Measurements from ENCODE around the gene TEPSIN. TPM values are rescaled to one million over a fixed set of nuclear protein-coding genes. Genes with fewer than 3 reads are reported as not detected.

Gene TEPSIN, protein sequence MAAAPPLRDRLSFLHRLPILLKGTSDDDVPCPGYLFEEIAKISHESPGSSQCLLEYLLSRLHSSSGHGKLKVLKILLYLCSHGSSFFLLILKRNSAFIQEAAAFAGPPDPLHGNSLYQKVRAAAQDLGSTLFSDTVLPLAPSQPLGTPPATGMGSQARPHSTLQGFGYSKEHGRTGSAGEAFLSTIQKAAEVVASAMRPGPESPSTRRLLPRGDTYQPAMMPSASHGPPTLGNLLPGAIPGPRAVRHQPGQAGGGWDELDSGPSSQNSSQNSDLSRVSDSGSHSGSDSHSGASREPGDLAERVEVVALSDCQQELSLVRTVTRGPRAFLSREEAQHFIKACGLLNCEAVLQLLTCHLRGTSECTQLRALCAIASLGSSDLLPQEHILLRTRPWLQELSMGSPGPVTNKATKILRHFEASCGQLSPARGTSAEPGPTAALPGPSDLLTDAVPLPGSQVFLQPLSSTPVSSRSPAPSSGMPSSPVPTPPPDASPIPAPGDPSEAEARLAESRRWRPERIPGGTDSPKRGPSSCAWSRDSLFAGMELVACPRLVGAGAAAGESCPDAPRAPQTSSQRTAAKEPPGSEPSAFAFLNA
- total RNA-seq (10 to 100 TPM in 5 of 9 donors, 1 to 10 TPM in 4; 6.8 to 16.0 (median 10.2) TPM), polyA plus RNA-seq (10 to 100 TPM; 12.4 to 14.4 TPM)
- long read RNA-seq, donor 1, partial matches to known transcripts = 2 of 9 reads
- long read RNA-seq, donor 1, other reads (novel, unspliced or antisense) = 6 of 9 reads
- long read RNA-seq, donor 2, partial matches to known transcripts = 0 of 1 reads
- long read RNA-seq, donor 2, other reads (novel, unspliced or antisense) = 0 of 1 reads
- long read RNA-seq, donor 3, partial matches to known transcripts = 1 of 4 reads
- long read RNA-seq, donor 3, other reads (novel, unspliced or antisense) = 3 of 4 reads

DNA sequence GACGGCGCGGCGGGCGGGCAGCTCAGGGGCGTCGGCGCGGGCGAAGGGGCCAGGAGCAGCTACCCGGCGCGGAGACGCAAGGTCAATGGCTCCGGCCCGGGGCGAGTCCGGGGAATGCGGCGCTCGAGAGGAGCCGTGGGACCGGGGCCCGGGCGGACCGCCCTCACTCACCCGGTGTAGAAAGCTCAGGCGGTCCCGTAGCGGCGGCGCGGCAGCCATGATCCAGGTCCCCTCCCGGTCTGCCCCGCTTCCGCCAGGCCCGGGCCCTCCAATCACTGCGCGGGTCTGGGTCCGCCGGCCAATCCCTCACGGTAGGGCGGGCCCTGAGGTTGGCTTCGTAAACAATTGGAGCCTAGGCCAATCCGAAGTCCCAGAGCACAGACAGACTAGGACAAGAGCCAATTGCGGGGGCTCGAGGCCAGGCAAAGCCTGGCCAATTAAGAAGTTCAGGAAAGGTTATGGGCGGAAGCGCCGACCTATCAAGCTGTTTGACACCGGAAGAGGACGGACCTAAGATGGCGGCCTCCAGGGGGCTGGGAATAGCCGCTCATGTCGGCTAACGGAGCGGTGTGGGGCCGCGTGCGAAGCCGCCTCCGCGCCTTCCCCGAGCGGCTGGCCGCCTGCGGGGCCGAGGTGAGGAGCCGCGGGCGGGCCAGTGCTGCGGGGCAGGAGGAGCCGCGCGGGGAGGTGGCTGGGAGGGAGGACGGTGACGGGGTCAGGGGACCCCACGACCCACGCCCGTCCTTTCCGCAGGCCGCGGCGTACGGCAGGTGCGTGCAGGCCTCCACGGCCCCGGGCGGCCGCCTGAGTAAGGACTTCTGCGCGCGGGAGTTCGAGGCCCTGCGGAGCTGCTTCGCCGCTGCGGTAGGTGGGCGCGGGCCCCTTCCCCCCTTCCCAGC lies at the start of gene TEPSIN, which contains the start of gene NDUFAF8:
Gene TEPSIN, minus strand, starts transcription at position 241 of the 899 bp plus-strand sequence. Its CDS starts 22 bp downstream, at position 219.
Gene NDUFAF8, plus strand, starts transcription at position 504 of the 899 bp plus-strand sequence. Its CDS starts 46 bp downstream, at position 550.
- 0 to 1% (median 0%) methylated on average over 35 to 100 of the region's 100 CpGs for WGBS, 4 donors
- DNase-seq (peak; percentile 97 to 98 (median 98)), ATAC-seq (peak; percentile 97 to 99 (median 98))
- intact Hi-C loops (cut with DNase I) = loop anchor here in 1 of 10 donors (10.0 kb wide), 1 partner anchor 224 kb away; no protein-coding TSS in a partner anchor
- no peaks in the 10 kb centered on the region for H3K27me3 ChIP-seq
- peak within 1 kb of the TSS; percentile 82 to 100 (median 92) for H3K4me3 ChIP-seq
- peaks cover 0 to 18% (median 0%) of the 10 kb centered on the region in 9 donors for H3K36me3 ChIP-seq
- TF ChIP-seq POLR2A (IDR thresholded peaks at IDR 0.05) = peak in 1 of 2 donors; percentile 69
- TF ChIP-seq, protein P1, sequence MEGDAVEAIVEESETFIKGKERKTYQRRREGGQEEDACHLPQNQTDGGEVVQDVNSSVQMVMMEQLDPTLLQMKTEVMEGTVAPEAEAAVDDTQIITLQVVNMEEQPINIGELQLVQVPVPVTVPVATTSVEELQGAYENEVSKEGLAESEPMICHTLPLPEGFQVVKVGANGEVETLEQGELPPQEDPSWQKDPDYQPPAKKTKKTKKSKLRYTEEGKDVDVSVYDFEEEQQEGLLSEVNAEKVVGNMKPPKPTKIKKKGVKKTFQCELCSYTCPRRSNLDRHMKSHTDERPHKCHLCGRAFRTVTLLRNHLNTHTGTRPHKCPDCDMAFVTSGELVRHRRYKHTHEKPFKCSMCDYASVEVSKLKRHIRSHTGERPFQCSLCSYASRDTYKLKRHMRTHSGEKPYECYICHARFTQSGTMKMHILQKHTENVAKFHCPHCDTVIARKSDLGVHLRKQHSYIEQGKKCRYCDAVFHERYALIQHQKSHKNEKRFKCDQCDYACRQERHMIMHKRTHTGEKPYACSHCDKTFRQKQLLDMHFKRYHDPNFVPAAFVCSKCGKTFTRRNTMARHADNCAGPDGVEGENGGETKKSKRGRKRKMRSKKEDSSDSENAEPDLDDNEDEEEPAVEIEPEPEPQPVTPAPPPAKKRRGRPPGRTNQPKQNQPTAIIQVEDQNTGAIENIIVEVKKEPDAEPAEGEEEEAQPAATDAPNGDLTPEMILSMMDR (IDR thresholded peaks at IDR 0.05) = peak in 2 of 12 donors; percentile 6 to 28
- H3K4me1 ChIP-seq = peaks cover 5 to 39% (median 25%) of the 10 kb centered on the region in 12 donors
- peak within 1 kb of the TSS; percentile 43 to 93 (median 86) for H3K27ac ChIP-seq
- H3K9me3 ChIP-seq = no peaks in the 10 kb centered on the region

DNA sequence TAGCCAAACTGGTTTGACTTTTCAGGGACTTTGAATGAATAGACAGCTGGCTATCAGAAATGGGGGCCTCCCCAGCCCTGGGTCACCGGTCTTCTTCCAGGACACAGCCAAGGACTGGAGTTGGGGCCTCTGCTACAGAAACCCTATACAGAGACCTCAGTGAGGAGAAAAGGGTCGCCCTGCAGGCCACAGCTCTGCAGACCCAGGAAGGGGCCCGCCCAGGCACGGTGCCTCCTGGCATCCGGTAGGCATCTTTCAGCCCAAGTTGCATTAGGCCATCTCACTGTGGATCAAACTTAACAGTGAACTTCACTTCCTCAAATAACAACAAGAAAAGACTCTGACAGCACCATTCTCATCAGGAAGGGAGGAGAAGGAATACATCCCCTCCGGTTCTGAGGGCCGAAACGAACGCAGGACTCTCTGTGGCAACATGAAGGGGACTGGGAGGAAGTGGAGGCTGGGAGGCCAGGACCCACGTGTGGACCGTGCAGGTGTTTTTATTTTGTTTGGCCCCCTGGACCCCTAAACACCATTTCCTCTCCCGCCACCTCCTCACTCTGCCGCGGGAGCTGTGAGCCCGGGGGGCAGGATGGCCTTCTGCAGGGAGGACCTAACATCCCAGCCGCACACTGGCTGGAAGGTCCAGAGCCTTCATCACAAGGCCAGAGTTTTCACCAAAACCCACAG lies 49.0 kb upstream of the TEPSIN start:
- DNase-seq (peak in 1 of 5 donors; percentile 40), ATAC-seq (no peak)
- TF ChIP-seq, protein P1 (IDR thresholded peaks at IDR 0.05) = no peak
- TF ChIP-seq POLR2A (IDR thresholded peaks at IDR 0.05) = no peak
- intact Hi-C loops (cut with DNase I) = no loop called here
- Histone ChIP-seq H3K4me1 (peaks cover 4 to 80% (median 40%) of the 10 kb centered on the region in 12 donors), H3K9me3 (no peaks in the 10 kb centered on the region), H3K27me3 (no peaks in the 10 kb centered on the region), H3K36me3 (peaks cover 0 to 40% (median 13%) of the 10 kb centered on the region in 9 donors), H3K4me3 (no peak overlapping the region), H3K27ac (peak overlapping the region in 5 of 12 donors; percentile 9 to 94 (median 36))
- WGBS, 4 donors = 72 to 78% (median 75%) methylated on average over 15 to 16 of the region's 16 CpGs

DNA sequence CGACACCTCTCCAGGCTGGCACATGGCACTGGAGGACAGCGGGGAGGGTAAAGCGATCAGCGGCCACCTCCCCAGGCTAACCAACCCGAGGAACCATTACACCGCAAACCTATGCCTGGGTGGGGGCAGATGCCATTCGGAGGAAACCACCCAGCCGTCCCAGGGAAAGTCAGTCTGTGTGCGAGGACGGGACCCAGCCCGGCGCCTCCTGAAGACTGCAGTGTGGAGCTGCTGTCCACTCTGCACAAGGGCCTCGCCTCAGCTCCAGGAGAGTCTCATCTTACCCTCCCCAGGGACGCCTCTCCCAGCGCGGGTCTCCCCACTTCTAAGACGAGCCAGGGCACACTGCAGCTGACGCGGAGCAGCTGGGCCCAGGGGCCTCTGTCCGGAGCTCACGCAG lies 48.3 kb upstream of the TEPSIN start:
- no peak overlapping the region for H3K4me3 ChIP-seq
- TF ChIP-seq, protein P1 (IDR thresholded peaks at IDR 0.05) = no peak
- no peak for TF ChIP-seq POLR2A (IDR thresholded peaks at IDR 0.05)
- peaks cover 4 to 73% (median 34%) of the 10 kb centered on the region in 12 donors for H3K4me1 ChIP-seq
- intact Hi-C loops (cut with DNase I) = no loop called here
- H3K27me3 ChIP-seq = no peaks in the 10 kb centered on the region
- H3K36me3 ChIP-seq = peaks cover 0 to 47% (median 16%) of the 10 kb centered on the region in 9 donors
- ATAC-seq (no peak), DNase-seq (peak in 1 of 5 donors; percentile 45)
- peak overlapping the region in 2 of 12 donors; percentile 12 to 94 for H3K27ac ChIP-seq
- 91 to 94% (median 92%) methylated on average over 16 to 21 of the region's 21 CpGs for WGBS, 4 donors
- no peaks in the 10 kb centered on the region for H3K9me3 ChIP-seq

Measured in heart left ventricle (tissue), 16 donors.